ENCODE data around the gene APBB3. TPM values are rescaled to one million over a fixed set of nuclear protein-coding genes. Genes with fewer than 3 reads are reported as not detected.
A peak's percentile ranks its signal among the peaks of the same experiment; 100 is the strongest.

The APBB3 gene
- total RNA-seq, 1 donor from 2014 or later: 31.9 TPM

GRCh38 chr5:140555747-140556312 lies 8.6 kb downstream of the APBB3 start:
- no peak for DNase-seq (ENCODE audit: low spot score)

DNA sequence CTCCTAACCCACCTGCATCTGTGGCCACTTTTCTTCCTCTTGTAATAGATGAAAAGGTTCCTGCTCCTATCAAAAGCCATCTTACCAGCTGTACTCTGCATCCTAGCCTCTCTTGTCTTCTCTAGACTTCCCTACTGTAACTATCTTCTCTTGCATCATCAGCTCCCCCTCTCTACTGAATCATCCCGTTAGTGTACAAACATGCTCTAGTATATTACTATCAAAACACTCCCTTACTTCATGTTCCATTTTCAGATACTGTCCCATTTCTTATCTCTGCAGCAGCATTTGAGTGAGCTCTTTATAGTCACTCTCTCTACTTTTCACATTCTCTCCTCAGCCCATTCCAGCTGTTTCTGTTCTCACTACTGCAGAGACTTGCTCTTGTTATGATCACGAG lies 9.9 kb downstream of the APBB3 start:
- DNase-seq (ENCODE audit: low spot score): no peak

GRCh38 chr5:140553657-140554056 lies 10.7 kb downstream of the APBB3 start:
- no peak for DNase-seq (ENCODE audit: low spot score)

DNA sequence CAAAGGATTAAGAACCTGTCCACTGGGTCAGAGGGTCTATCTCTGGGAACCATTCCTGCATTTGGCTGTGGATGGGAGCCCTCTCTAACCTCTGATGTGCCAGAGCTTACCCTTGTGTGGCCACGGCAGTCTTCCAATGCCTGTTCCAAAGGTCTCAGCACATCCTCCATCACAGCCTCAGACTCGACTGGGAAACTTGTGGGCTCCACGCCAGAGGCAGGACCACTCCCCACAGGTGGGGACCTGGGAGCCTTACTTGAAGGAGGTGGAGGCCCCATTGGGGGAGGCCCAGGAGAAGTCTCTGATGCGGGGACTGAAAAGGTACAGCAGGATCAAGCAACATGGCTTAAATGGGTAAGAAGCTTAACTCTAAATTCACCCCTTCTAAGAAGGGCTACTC lies 12.5 kb downstream of the APBB3 start:
- DNase-seq (ENCODE audit: low spot score): no peak

DNA sequence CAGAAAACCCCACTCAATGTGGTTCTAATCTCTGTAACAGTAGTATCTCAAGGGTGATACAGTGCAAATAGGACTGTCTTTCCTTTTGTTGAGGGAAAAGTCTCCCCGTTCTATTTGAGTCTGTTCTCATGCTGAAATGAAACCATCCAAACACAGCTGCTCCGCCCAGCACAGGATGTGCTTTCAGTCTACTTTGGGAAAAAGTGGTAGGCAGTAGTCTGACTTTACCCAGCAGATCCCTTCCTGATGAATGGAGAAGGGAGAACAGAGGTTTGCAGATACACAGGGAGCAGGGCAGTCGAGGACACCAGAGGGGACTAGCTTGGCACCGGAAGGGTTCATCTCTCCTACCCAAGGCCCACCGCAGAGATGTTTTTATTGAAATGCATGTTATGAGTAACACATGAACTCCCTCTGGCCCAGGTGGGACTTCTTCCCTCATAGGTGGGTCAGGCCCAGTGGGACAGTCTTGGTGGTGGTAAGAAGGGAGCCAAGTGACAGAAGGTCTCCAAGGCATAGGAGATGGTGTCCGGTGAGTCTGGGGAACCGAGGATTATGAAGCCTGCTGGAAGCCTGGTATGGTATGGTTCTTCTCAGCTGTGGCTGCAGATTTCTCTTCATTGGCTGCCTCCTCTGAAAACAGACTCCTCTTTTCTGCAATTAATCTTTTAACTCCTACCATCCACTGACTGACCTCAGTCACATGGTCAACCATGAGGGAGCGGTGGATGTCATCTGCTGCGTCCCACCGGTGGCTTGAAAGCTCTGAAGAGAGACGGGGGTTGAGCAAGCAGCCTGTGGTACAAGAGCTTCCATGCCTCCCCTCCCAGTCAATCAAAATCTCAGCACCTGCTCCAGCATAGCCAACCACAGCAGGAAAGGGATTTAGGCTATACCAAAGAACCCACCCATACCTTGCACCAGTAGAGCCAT lies 14.0 kb downstream of the APBB3 start:
- DNase-seq (ENCODE audit: low spot score): no peak

DNA sequence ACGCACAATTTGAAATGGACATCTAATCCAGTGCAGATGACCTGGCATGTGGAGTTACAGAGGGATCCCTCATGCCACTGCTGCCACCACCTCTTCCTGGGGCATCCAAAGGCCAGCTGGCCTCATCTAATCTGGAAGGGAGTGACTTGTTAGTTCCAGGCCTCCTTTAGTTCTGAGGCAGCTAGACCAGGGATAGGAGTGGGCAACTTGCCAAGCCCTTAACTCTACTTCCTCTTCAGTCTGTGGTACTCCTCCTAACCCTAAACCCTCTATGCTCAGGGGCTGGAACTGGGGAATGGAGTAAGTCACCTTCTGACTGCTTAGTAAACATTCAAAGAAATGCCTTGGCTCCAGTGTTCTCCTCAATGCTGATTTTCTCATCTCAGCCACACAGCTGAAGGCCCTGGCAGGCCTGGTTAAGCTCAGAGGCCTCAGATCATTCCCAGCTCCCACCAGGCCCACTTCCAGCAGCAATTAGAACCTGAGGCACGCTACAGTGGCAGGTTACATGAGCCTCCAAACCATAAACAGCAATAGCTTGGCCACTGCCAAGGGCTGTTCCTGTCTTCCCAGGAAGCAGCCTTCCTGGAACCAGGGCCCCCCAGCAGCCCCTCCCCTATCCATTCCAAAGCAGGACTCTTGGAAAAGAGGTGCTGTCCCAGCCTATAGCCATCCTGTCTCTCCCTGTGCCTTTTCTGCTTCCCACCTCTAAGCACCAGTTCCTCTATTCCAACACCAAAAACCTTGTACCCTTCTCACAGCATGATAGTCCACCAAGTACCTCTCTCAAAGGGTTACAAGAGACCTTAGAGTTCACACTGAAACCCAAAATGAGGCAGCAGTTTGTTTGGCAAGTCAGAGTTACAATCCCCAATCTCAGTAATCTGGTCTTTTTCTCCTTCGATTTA lies 14.9 kb downstream of the APBB3 start:
- peak; percentile 79 for DNase-seq (ENCODE audit: low spot score)

DNA sequence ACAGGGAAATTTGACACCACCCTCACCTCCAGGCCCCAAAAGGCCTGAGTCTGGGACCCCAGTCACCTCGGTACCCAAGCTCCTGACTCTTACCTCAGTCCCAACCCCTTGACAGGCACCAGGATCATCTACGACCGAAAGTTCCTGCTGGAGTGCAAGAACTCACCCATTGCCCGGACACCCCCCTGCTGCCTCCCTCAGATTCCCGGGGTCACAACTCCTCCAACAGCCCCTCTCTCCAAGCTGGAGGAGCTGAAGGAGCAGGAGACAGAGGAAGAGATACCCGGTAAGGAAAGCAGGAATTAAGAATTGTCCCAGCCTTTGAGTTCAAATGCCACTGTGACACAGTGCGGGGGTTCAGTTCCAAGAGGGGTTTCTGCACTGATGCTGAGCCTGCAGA lies 15.6 kb downstream of the APBB3 start:
- DNase-seq (ENCODE audit: low spot score): no peak

DNA sequence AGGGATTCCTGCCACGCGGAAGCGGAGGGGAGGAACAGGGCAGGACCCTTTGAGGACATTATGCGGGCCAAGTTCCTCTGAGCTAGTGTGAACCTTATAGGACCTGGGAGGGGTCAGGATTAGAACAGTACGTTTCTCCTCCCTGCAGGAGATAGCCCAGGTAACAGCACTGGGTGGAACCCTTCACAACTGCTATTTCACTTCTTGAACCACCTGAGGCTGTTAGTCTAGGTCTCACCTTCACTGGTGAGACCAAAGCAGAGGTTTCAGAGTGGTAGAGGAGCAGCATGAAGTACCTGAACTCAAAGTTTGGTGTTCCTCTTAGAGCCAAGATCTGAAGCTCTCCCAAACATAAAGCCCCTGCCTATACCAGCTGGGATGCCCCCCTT lies 16.1 kb downstream of the APBB3 start:
- DNase-seq (ENCODE audit: low spot score): no peak

- peak; percentile 98 for DNase-seq (ENCODE audit: low spot score)
These were observed 16.7 kb downstream of the APBB3 start, which contains the start of gene EIF4EBP3 for GRCh38 chr5:140547508-140548299. Gene EIF4EBP3, plus strand, starts transcription at chr5:140547662. Its CDS starts 76 bp downstream, at chr5:140547738.

DNA sequence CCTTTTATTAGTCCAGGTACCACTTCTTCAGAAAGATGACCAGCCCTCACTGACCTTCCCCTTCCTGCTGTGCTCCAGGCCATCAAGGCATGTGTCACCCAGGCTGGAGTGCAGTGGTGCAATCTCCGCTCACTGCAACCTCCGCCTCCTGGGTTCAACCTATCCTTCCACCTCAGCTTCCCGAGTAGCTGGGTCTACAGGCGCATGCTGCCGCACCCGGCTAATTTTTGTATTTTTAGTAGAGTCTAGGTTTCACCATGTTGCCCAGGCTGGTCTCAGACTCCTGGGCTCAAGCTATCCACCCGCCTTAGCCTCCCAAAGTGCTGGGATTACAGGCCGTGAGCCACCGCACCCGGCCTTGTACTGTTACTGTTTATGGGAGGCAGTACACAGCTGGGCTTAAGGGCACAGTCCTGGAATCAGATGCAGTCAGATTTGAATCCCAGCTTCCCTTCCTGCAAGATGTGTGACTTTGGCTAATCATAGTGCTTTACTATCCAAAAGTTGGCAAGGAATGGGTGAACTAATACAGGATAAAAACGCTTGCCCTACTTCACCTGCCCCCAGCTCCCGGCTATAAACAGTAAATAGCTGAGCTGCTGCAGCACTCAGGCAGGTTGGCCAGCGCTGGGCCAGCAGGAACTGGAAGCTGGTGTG lies 17.4 kb downstream of the APBB3 start:
- DNase-seq (ENCODE audit: low spot score): no peak

DNA sequence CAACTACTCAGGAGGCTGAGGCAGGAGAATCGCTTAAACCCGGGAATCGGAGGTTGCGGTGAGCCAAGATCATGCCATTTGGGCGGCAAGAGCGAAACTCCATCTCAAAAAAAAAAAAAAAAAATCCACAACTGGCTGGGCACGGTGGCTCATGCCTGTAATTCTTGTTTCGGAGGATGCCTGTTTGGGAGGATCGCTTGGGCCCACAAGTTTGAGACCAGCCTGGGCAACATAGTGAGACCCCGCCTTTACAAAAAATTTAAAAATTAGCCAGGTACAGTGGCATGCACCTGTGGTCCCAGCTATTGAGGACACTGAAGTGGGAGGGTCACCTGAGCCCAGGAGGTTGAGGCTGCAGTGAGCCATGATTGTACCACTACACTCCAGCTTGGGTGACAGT lies 18.8 kb downstream of the APBB3 start:
- no peak for DNase-seq (ENCODE audit: low spot score)

- DNase-seq (ENCODE audit: low spot score): no peak
These were observed 19.4 kb downstream of the APBB3 start for GRCh38 chr5:140544986-140545385.

- no peak for DNase-seq (ENCODE audit: low spot score)
These were observed 21.4 kb downstream of the APBB3 start for GRCh38 chr5:140542972-140543371.

- DNase-seq (ENCODE audit: low spot score): no peak
These were observed 24.2 kb downstream of the APBB3 start for GRCh38 chr5:140540227-140540626.

DNA sequence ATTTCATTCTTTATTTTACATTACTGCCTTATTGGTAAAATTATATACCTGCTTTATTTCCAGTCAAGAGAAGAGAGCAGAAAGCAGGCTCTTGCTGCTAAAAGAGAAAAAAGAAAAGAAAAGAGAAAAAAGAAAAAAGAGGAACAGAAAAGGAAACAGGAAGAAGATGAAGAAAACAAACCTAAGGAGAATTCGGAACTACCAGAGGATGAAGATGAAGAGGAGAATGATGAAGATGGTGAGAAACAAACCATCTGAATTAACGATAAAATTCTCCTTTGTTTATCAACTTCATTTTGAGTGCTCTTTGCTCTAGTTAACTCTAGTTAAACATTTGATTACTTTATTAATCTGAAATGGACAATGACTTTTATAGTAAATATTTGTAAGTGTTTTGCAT lies 40.4 kb downstream of the APBB3 start:
- DNase-seq (ENCODE audit: low spot score): no peak

DNA sequence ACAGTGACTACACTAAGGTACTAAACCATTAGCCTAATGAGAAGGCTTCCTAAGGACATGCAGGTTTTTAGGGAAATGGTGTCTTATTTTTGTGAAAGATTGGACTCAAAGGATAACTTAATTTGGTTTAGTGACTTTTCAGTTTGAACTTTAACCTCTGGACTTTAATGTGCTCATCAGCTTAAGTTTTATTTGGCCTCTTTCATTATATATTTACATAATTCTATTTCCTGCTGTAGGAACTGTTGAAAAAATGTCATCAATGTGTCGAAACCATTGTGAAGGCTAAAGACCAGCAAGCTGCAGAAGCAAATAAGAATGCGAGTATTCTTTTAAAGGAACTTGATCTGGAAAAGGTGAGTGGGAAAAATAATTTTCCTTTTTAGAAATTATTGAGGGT lies 51.3 kb downstream of the APBB3 start:
- no peak for DNase-seq (ENCODE audit: low spot score)

DNA sequence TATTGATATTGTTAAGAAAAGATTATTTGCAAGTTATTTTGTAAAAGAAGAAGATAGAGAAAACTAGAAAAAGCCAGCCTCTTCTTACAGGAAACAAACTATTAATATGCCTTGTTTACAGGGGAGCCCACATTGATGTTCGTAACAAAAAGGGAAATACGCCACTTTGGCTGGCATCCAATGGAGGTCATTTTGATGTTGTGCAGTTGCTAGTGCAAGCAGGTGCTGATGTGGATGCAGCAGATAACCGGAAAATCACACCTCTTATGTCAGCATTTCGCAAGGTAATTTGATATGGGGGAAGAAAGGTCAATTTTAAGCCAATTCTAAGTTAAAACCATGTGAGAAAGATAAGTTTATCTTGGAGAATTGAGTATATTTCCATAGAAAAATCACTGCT lies 54.5 kb downstream of the APBB3 start:
- DNase-seq (ENCODE audit: low spot score): no peak

Data from ureter (tissue), 1 donor.